ENCODE measurements around the gene PDLIM4.

PDLIM4 gene

DNA sequence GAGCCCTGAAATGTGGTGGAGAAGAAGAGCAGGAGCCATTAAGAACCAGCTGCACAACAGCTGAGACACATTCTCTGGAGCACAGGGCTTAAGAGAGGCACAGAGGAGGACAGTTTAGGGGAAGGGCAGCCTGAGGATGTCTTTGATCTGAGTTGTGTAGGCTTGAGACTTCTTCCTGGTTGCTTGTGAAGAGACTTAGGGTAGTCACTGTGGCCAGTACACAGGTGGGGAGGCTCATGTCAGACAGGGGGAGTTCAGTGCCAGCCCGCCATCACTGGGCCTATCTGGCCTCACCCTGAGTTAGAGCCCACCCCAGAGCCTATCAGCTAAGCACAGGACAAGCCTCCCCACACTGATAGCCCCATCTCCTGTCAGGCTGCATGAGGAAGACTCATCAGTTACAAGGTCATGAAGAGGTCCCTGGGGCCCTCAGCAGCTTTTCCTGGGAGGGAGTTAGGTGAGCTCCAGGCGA, 56.5 kb downstream of the PDLIM4 start:
- Histone ChIP-seq H3K9me3 (ENCODE audit: severe bottlenecking) (no peaks in the 10 kb centered on the region), H3K27me3 (ENCODE audit: insufficient read depth, low read depth, severe bottlenecking) (no peaks in the 10 kb centered on the region), H3K4me3 (ENCODE audit: low read depth, low read length) (no peak overlapping the region), H3K27ac (no peak overlapping the region), H3K36me3 (no peaks in the 10 kb centered on the region)
- TF ChIP-seq, protein P1, sequence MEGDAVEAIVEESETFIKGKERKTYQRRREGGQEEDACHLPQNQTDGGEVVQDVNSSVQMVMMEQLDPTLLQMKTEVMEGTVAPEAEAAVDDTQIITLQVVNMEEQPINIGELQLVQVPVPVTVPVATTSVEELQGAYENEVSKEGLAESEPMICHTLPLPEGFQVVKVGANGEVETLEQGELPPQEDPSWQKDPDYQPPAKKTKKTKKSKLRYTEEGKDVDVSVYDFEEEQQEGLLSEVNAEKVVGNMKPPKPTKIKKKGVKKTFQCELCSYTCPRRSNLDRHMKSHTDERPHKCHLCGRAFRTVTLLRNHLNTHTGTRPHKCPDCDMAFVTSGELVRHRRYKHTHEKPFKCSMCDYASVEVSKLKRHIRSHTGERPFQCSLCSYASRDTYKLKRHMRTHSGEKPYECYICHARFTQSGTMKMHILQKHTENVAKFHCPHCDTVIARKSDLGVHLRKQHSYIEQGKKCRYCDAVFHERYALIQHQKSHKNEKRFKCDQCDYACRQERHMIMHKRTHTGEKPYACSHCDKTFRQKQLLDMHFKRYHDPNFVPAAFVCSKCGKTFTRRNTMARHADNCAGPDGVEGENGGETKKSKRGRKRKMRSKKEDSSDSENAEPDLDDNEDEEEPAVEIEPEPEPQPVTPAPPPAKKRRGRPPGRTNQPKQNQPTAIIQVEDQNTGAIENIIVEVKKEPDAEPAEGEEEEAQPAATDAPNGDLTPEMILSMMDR (IDR thresholded peaks at IDR 0.05; ENCODE audit: low read depth, low read length): no peak
- no peak for DNase-seq

DNA sequence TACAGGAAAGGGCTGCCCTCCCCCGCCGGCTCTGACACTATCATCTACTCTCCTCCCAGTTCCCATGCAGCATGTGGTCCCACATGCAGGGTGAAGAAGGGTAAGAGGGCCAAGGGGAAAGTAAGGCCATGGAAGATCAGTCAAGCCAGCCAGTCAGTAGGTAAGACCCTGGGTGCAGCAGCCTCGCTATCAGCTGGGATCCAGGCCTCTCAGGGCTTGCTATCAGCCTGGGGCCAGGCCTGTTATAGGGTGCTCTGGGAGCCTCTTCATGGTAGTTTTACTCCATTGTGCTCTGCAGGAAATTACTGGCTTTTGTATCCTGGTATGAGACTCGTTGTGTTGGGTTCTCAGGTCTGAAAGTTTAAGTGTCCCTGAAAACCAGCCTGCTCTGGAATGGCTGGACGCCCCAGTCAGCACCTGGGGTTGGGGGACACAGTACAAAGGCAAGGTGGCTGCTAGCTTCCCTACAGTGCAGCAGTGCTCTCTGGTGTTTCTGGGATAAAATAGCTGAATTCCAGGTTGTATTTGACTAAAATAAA, 58.1 kb downstream of the PDLIM4 start:
- no peak overlapping the region for H3K27ac ChIP-seq
- H3K4me3 ChIP-seq (ENCODE audit: low read depth, low read length): no peak overlapping the region
- TF ChIP-seq, protein P1 (IDR thresholded peaks at IDR 0.05; ENCODE audit: low read depth, low read length): no peak
- H3K9me3 ChIP-seq (ENCODE audit: severe bottlenecking): no peaks in the 10 kb centered on the region
- no peaks in the 10 kb centered on the region for H3K36me3 ChIP-seq
- no peak for DNase-seq
- no peaks in the 10 kb centered on the region for H3K27me3 ChIP-seq (ENCODE audit: insufficient read depth, low read depth, severe bottlenecking)

DNA sequence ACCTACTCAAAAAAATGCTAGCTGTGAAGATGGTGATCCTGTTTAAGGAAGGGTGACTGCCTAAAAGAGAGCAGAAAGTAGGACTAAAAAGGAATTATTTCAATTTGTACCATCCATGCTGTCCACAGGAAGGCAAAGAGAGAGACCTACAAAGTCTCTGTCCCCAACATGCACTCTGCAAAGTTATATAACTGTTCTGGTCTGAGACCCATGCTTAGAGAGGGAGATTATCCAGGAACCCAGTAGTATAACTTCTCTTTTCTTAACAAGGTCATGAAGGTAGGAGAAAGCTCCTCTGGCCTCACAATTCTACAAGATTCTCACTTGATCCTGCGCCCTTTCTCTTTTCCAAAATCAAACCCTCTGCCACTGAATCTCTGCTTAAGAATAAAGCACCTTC, 62.5 kb downstream of the PDLIM4 start:
- no peaks in the 10 kb centered on the region for H3K9me3 ChIP-seq (ENCODE audit: severe bottlenecking)
- TF ChIP-seq, protein P1 (IDR thresholded peaks at IDR 0.05; ENCODE audit: low read depth, low read length): no peak
- H3K27ac ChIP-seq: no peak overlapping the region
- no peak overlapping the region for H3K4me3 ChIP-seq (ENCODE audit: low read depth, low read length)
- DNase-seq: no peak
- no peaks in the 10 kb centered on the region for H3K27me3 ChIP-seq (ENCODE audit: insufficient read depth, low read depth, severe bottlenecking)
- no peaks in the 10 kb centered on the region for H3K36me3 ChIP-seq

DNA sequence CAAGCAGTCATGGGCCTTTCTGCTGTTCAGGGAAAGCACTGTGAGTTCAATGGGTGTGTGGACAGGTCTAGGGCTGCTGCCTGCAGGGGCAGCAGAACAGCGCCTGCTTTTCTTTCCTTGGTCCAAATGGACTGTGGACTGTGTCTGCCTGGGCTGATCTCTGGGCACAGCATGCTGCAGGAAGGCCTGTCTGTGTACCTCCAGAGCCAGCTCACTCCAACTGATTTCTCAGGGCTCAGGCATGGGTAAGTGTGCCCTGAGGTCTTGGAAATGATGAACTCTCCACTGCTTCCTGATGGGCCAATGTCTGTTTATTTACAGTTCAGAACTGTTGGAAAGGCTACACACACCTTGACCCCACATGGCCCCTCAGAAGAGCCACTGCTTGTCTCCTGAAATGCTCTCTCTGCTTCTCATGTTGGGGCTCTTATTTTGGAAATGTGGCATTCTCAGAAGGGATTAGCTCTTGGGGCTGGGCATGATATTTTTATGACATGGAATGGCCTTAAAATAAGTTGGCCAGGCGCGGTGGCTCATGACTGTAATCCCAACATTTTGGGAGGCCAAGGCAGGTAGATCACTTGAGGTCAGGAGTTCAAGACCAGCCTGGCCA, 63.7 kb downstream of the PDLIM4 start:
- H3K4me3 ChIP-seq (ENCODE audit: low read depth, low read length): no peak overlapping the region
- no peak for DNase-seq
- no peaks in the 10 kb centered on the region for H3K36me3 ChIP-seq
- TF ChIP-seq, protein P1 (IDR thresholded peaks at IDR 0.05; ENCODE audit: low read depth, low read length): no peak
- no peak overlapping the region for H3K27ac ChIP-seq
- H3K9me3 ChIP-seq (ENCODE audit: severe bottlenecking): no peaks in the 10 kb centered on the region
- no peaks in the 10 kb centered on the region for H3K27me3 ChIP-seq (ENCODE audit: insufficient read depth, low read depth, severe bottlenecking)

DNA sequence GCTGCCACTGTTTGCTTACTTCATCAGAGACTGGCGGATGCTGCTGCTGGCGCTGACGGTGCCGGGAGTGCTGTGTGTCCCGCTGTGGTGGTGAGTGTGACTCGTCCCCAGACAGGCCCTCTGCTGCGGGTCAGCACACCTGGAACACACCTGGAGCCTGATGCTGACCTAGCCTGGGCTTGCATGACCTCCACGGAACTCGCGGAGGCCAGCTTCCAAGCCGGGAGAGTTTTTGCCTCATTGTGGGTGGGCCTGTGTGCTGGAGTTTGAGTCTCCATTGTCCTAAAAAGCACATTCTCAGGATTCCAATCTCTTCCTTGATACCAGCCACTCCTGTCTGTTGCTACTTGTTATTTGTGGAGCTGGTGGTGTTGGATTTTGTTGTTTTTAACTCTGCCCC, 64.8 kb downstream of the PDLIM4 start:
- TF ChIP-seq, protein P1 (IDR thresholded peaks at IDR 0.05; ENCODE audit: low read depth, low read length): no peak
- Histone ChIP-seq H3K36me3 (no peaks in the 10 kb centered on the region), H3K9me3 (ENCODE audit: severe bottlenecking) (no peaks in the 10 kb centered on the region), H3K27me3 (ENCODE audit: insufficient read depth, low read depth, severe bottlenecking) (no peaks in the 10 kb centered on the region), H3K4me3 (ENCODE audit: low read depth, low read length) (no peak overlapping the region), H3K27ac (no peak overlapping the region)
- no peak for DNase-seq

Data from WERI-Rb-1 (cell line).